Measurements from ENCODE around the gene ALDOA. TPM values are rescaled to one million over a fixed set of nuclear protein-coding genes. Genes with fewer than 3 reads are reported as not detected.

Gene ALDOA
- total RNA-seq, 1 experiment from 2014 or later, result 1,553 TPM

DNA sequence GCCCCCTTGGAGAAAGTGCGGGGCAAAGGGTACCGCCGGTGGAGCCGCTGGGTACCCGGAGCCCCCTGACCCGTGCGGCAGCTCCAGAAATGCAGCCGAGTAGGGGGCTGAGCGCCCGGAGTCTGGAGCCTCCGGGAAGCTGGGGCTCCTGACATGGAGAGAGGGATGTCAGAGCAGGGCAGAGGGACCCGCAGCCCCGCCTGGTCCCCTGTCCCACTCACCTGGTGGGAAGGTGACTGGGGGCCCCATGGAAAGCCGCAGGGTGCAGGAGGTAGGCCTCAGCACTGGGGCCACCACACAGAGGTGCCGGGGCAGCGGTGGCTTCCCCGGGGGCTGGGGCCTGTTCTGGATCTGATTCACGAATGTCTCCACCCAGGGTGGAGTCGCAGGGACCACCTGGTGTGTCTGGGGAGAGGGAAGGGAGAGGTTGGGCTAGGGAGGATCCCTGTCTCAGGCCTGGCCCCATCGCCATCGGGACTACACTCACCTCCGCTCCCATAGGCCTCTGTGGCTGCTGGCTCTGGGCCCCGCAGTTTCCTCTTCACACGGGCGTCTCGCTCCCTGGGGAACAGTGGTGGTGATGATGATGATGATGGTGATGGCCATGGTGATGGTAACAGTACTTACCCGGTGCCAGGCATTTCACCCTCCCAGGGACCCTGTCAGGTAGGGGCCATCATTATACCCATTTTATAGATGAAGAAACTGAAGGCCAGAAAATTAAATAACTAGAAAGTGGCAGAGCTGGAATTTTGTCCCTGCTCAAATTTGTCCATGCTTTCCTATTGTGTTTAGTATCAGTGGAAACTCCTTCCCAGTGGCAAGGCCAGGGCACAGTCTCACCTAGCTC, 21.0 kb downstream of the ALDOA start:
- Histone ChIP-seq H3K36me3 (replicated peaks; ENCODE audit: control insufficient read depth, insufficient read depth, low read length) (peaks cover 16% of the 10 kb centered on the region), H3K27me3 (ENCODE audit: control insufficient read depth, insufficient read depth, low read length) (no peaks in the 10 kb centered on the region), H3K4me3 (ENCODE audit: insufficient read depth, low read depth, low read length) (no peak overlapping the region)
- no peak for DNase-seq

DNA sequence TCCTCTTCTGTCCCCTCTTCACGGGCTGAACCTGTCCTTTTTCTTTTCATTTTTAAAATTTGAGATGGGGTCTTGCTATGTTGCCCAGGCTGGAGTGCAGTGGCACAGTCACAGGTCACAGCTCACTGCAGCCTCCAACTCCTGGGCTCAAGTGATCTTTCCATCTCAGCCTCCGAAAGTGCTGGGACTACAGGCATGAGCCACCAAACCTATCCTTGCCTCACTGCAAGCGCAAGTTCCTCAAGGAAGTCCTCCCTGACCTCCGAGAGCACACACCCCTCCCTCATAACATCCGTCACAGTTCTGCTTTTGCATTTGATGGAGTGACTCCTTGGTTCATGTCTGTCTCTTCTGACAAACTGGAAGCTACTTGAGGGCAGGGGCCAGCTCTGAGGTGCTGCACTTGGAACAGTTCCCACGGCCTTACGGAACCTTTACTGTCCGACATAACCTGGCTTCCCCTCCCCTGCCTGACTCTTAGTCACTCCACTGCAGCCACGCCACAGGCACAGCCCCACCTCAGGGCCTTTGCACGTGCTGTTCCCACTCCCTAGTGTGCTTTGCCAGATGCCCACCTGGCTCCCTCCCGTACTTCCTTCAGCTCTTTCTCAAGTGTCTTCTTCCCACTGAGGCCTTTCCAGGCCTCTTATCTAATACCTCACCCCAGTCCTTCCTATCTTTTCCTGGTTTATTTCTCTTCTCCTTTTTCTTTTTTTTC, 21.8 kb downstream of the ALDOA start:
- peaks cover 16% of the 10 kb centered on the region for H3K36me3 ChIP-seq (replicated peaks; ENCODE audit: control insufficient read depth, insufficient read depth, low read length)
- no peak for DNase-seq
- H3K4me3 ChIP-seq (ENCODE audit: insufficient read depth, low read depth, low read length), result no peak overlapping the region
- no peaks in the 10 kb centered on the region for H3K27me3 ChIP-seq (ENCODE audit: control insufficient read depth, insufficient read depth, low read length)

DNA sequence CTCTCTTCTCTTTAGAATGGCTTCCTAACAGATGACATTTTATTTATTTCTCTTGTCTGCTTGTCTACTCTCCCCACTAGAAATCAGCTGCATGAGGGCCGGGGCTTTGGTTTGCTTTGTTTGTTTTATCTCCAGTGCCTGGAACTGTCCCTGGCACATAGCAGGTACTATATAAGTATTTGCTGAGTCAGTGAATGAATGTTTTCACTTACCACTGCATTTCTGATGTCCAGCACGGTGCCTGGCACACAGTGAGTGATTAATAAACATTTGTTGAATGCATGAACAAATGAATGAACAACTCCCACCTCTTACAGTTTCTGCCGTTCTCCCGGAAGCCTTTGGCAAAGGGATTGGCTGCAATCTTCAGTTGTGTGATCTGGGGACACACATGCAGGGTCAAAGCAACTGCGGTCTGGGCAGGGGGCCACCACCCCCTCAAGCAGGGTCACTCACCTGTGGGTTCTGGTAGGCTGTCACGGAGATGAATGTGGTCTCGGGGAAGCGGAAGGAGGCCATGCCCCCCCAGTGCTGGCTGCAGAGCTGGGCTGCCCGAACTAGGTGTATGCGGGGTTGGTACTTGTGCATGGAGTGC, 22.8 kb downstream of the ALDOA start:
- Histone ChIP-seq H3K36me3 (replicated peaks; ENCODE audit: control insufficient read depth, insufficient read depth, low read length) (peaks cover 8% of the 10 kb centered on the region), H3K4me3 (ENCODE audit: insufficient read depth, low read depth, low read length) (no peak overlapping the region), H3K27me3 (ENCODE audit: control insufficient read depth, insufficient read depth, low read length) (no peaks in the 10 kb centered on the region)
- no peak for DNase-seq

DNA sequence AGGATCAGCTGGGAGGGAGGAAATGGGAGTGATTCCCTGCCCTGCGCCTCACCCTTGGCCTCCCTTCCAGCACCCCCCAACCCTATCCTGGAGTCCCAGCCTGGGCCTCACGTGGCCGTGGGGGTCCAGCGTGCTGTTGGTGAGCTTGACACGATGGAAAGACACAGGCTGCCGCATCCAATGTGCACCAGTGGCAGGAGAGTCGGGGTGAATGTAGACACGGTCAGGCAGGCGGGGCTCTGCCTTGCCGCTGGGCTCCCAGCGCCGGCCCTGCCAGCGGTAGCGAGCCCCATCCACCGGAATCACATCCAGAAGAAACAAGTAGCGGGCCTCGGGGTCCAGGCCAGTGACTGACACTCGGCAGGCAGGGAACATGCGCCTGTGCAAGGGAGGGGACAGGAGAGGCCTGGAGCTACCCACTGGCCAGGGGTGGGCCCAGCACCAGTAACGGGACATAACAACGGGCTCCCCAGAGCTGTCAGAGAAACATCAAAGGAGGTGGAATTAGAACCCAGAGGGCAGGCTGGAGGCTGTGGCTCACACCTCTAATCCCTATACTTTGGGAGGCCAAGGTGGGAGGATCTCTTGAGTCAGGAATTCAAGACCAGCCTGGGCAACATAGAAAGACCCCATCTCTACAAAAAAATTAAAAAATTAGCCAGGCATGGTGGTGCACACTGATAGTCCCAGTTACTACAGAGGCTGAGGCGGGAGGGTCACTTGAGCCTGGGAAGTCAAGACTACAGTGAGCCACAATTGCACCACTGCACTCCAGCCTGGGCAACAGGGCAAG, 23.5 kb downstream of the ALDOA start:
- Histone ChIP-seq H3K36me3 (replicated peaks; ENCODE audit: control insufficient read depth, insufficient read depth, low read length) (peaks cover 2% of the 10 kb centered on the region), H3K27me3 (ENCODE audit: control insufficient read depth, insufficient read depth, low read length) (no peaks in the 10 kb centered on the region)
- DNase-seq, result no peak

DNA sequence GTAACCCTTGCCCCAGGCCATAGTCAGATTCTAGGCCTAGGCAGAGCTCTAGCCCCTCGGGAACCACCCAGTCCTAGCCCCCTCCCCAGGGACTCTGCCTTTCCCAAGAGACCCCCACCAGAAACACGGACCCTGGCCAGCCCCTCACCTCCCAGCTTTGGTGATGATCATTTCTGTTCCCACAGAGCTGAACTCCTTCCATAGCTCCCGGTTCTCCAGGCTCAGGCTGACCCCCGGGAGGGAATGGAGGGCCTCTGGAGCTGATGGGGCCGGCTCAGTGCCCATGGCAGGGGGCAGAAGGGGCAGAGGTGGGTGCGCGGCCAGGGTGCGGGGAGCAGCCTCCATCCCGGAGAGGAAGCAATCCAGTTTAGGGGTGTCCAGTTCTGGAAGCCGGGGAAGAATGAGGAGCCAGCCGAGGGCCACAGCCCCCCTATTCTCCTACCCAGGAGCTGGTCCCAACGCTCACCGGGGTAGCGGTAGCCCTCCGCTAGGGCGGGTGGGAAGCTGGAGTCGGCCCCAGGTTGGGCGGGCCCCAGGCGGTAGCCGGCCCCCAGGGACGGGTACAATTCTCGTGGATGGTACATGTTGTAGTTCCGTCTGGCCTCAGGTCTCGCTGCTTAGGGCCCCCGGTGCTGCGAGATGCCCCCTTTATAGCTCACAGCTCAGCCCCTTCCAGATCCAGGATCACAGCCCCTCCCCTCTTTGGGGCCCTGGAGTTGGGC, 25.2 kb downstream of the ALDOA start:
- Histone ChIP-seq H3K4me3 (ENCODE audit: insufficient read depth, low read depth, low read length) (peak overlapping the region; percentile 87), H3K27me3 (ENCODE audit: control insufficient read depth, insufficient read depth, low read length) (no peaks in the 10 kb centered on the region), H3K36me3 (replicated peaks; ENCODE audit: control insufficient read depth, insufficient read depth, low read length) (peaks cover 3% of the 10 kb centered on the region; the same call in 1 of the 2 replicates)
- no peak for DNase-seq

More for the DNA sequence above, 23.5 kb downstream of the ALDOA start:
- no peak overlapping the region for H3K4me3 ChIP-seq (ENCODE audit: insufficient read depth, low read depth, low read length)

DNA sequence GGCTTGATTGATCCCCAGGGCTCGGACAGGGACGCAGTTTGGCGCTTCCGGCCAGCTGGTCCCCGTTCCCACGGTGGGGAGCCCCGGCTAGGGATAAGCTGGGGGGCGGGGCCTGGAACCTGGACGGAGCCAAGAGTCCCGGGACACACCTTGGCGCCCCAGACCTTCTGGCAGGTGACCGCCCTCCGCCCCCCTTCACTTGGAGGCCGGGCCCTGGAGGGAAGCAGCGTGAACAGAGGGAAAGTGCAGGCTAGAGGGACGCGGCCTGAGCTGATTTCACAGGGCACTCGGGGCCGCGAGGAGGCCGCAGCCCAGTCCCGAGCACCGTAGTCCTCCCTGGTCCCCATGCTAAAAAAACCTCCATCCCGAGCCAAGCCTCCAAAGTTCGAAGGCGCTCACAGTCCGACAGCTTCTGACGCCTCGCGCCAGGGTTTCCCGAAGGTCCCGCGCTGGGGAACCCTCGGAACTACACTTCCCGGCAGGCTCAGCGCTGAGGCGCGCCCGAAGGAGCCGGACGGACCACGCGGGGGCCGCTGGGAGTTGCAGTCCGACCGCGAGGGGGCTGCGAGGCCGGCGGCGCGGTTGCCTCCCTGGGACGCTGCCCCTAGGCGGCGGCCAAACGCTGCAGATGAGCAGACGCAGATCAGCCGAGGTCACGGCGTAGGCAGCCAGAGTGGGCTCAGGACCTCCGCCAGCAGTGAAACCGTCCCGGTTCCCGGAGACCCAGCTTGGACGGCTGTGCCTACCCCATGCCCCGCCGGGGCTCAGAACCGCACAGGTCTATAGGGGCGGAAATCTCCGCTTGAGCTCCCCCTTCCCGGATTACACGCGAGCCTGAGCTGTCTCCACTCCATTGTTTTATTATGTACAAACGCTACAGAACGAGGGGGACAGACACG, 26.2 kb downstream of the ALDOA start, which contains the start of gene TBX6:
TSS of gene TBX6 (minus strand) at position 451 of the 899 bp plus-strand sequence. CDS start 731 bp downstream, outside the sequence.
- Histone ChIP-seq H3K27me3 (ENCODE audit: control insufficient read depth, insufficient read depth, low read length) (no peaks in the 10 kb centered on the region), H3K36me3 (replicated peaks; ENCODE audit: control insufficient read depth, insufficient read depth, low read length) (peaks cover 3% of the 10 kb centered on the region; the same call in 1 of the 2 replicates), H3K4me3 (ENCODE audit: insufficient read depth, low read depth, low read length) (peak within 1 kb of the TSS; percentile 87)
- DNase-seq, result peak; percentile 98

- H3K36me3 ChIP-seq (replicated peaks; ENCODE audit: control insufficient read depth, insufficient read depth, low read length), result peaks cover 3% of the 10 kb centered on the region; the same call in 1 of the 2 replicates
- no peaks in the 10 kb centered on the region for H3K27me3 ChIP-seq (ENCODE audit: control insufficient read depth, insufficient read depth, low read length)
- peak; percentile 98 for DNase-seq
- H3K4me3 ChIP-seq (ENCODE audit: insufficient read depth, low read depth, low read length), result peak overlapping the region; percentile 87
Observed at GRCh38 chr16:30092373-30093010, 26.9 kb downstream of the ALDOA start.

GRCh38 chr16:30094541-30095165, 29.1 kb downstream of the ALDOA start:
- no peaks in the 10 kb centered on the region for H3K27me3 ChIP-seq (ENCODE audit: control insufficient read depth, insufficient read depth, low read length)
- H3K4me3 ChIP-seq (ENCODE audit: insufficient read depth, low read depth, low read length), result no peak overlapping the region
- H3K36me3 ChIP-seq (replicated peaks; ENCODE audit: control insufficient read depth, insufficient read depth, low read length), result peaks cover 3% of the 10 kb centered on the region; the same call in 1 of the 2 replicates
- DNase-seq, result no peak

GRCh38 chr16:30095166-30096078, 29.9 kb downstream of the ALDOA start:
- no peaks in the 10 kb centered on the region for H3K27me3 ChIP-seq (ENCODE audit: control insufficient read depth, insufficient read depth, low read length)
- peak; percentile 71 for DNase-seq

GRCh38 chr16:30096105-30096861, 30.7 kb downstream of the ALDOA start, which contains the start of gene YPEL3:
Gene YPEL3 (minus strand): TSS chr16:30096213. CDS start chr16:30095482, 731 bp downstream.
- Histone ChIP-seq H3K27me3 (ENCODE audit: control insufficient read depth, insufficient read depth, low read length) (no peaks in the 10 kb centered on the region), H3K36me3 (replicated peaks; ENCODE audit: control insufficient read depth, insufficient read depth, low read length) (peaks cover 4% of the 10 kb centered on the region), H3K4me3 (ENCODE audit: insufficient read depth, low read depth, low read length) (peak within 1 kb of the TSS; percentile 68)
- peak; percentile 100 for DNase-seq

More at GRCh38 chr16:30095166-30096078, 29.9 kb downstream of the ALDOA start:
- H3K36me3 ChIP-seq (replicated peaks; ENCODE audit: control insufficient read depth, insufficient read depth, low read length), result peaks cover 4% of the 10 kb centered on the region
- H3K4me3 ChIP-seq (ENCODE audit: insufficient read depth, low read depth, low read length), result peak overlapping the region; percentile 39

Measured in H7 (cell line).